Thymus (tissue), 11 donors: Measurements from ENCODE around the gene NOP56. TPM values are rescaled to one million over a fixed set of nuclear protein-coding genes. Genes with fewer than 3 reads are reported as not detected.

ENCODE experiments used
- DNase-seq, 9 donors: peaks; one replicate each; pipeline ENCODE4 v3.0.0-alpha.2; 2013; ENCODE audit warnings: low spot score in 9 of 9, low read depth in 6 of 9, missing footprints in 1 of 9
- H3K27ac ChIP-seq, 2 donors: one replicate each; pipeline ENCODE4 v1.5.1; 2013; ENCODE audit warnings: control low read depth in 1 of 2, low read depth in 1 of 2, low read length in 1 of 2, mild to moderate bottlenecking in 1 of 2, moderate library complexity in 1 of 2
- H3K27me3 ChIP-seq, 2 donors: one replicate each; pipeline ENCODE4 v1.5.1; 2013; ENCODE audit warnings: low read length in 1 of 2; ENCODE audit not compliant: control insufficient read depth in 2 of 2, insufficient read depth in 1 of 2
- H3K36me3 ChIP-seq, 2 donors: one replicate each; pipeline ENCODE4 v1.5.1; 2013; ENCODE audit warnings: low read length in 1 of 2, mild to moderate bottlenecking in 1 of 2, moderate library complexity in 1 of 2; ENCODE audit not compliant: control insufficient read depth in 2 of 2, insufficient read depth in 2 of 2
- H3K4me1 ChIP-seq, 2 donors: one replicate each; pipeline ENCODE4 v1.5.1; 2013; ENCODE audit warnings: low read length in 2 of 2; ENCODE audit not compliant: control insufficient read depth in 2 of 2, insufficient read depth in 2 of 2
- H3K4me3 ChIP-seq, 2 donors: one replicate each; pipeline ENCODE4 v1.5.1; 2013; ENCODE audit warnings: low read length in 2 of 2, control low read depth in 1 of 2, mild to moderate bottlenecking in 1 of 2
- H3K9me3 ChIP-seq, 2 donors: one replicate each; pipeline ENCODE4 v1.5.1; 2013; ENCODE audit warnings: low read length in 1 of 2, mild to moderate bottlenecking in 1 of 2; ENCODE audit not compliant: control insufficient read depth in 2 of 2, insufficient read depth in 1 of 2
- WGBS: extraction: QIAGEN DNeasy Blood & Tissue Kit; methylation state at CpG from one replicate; pipeline ENCODE4 v1.1.7; 2013; 5-methylcytosine and 5-hydroxymethylcytosine counted together
- polyA plus RNA-seq: library from polyadenylated mRNA; stranded (reverse); fragments of 200-250 nt; gene quantifications from one replicate; pipeline ENCODE4 v1.2.3, GENCODE V29; 2013
- total RNA-seq: library from RNA; stranded (reverse); fragments of 120-200 nt; gene quantifications from one replicate; pipeline ENCODE4 v1.2.4, GENCODE V29; 2013
- donor health status: healthy.

The NOP56 gene
- total and polyA plus RNA-seq, 2 donors: 152 to 236 TPM

- H3K36me3 ChIP-seq: no peaks in the 10 kb centered on the region
- H3K4me1 ChIP-seq: no peaks in the 10 kb centered on the region
- DNase-seq: no peak
- H3K9me3 ChIP-seq: no peaks in the 10 kb centered on the region
- H3K27ac ChIP-seq: no peak overlapping the region
- no peak overlapping the region for H3K4me3 ChIP-seq
- peaks cover under 1 to 70% of the 10 kb centered on the region in 2 donors for H3K27me3 ChIP-seq
- 93% methylated on average over 9 of the region's 9 CpGs for WGBS
These were observed 48.6 kb downstream of the NOP56 start for GRCh38 chr20:2700913-2701620.

DNA sequence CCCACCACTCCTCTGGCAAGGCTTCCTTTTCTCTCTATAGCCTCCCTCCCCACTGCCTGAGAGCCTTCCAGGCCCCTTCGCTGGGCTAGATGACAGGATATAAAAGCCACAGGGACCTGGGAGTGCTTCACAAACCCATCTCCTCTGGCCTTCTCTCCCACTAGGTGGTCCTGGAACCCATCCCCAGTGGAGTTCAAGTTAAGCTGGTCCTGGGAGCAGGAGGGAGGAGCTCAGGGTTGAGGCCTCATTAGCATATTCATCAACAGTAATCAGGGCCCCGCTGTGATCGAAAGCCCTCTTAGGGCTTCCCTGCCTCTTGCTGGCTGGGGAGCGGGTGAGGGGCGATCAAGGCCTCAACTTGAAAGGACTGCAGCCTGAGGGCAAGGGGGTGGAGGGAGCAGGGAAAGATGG lies 49.2 kb downstream of the NOP56 start:
- no peak overlapping the region for H3K27ac ChIP-seq
- peaks cover 0 to 68% of the 10 kb centered on the region in 2 donors for H3K27me3 ChIP-seq
- no peaks in the 10 kb centered on the region for H3K4me1 ChIP-seq
- H3K36me3 ChIP-seq: no peaks in the 10 kb centered on the region
- DNase-seq: no peak
- H3K4me3 ChIP-seq: no peak overlapping the region
- H3K9me3 ChIP-seq: no peaks in the 10 kb centered on the region
- 95% methylated on average over 5 of the region's 5 CpGs for WGBS

GRCh38 chr20:2703716-2704475 lies 51.5 kb downstream of the NOP56 start:
- Histone ChIP-seq H3K4me1 (no peaks in the 10 kb centered on the region), H3K27me3 (peaks cover 0 to 60% of the 10 kb centered on the region in 2 donors), H3K36me3 (no peaks in the 10 kb centered on the region), H3K4me3 (no peak overlapping the region), H3K9me3 (no peaks in the 10 kb centered on the region), H3K27ac (no peak overlapping the region)
- no peak for DNase-seq
- 97% methylated on average over 8 of the region's 8 CpGs for WGBS

DNA sequence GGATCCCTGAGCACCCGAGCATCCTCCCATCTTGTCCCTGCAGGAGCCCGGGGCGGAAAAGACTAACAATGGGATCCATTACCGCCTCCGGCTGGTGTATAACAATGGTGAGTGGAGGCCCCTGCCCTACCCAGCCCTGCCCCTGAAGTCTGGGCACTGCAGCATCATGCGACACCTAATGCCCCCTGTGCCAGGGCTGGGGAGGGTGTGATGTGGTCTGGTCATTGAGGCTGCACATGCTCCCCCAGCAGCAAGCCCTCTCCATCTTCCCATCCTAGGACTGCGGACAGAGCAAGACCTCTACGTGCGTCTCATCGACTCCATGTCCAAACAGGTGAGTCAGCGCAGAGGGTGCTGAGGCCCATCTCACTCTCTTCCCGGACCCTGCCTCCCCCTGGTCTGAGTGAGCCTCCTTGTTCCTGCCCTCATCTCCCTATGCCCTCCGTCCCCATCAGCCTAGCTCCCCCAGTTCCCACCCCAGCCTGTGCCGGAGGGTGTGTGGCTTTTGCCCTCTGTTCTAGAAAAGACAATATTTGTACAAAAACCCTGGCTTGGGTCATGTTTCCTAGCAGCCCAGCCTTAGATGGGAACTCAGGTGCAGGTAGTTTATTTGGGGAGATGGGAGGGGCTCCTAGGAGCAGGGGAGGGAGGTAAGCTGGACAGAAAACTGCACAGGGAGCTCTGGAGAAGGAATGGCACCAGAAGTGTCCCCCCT lies 53.7 kb downstream of the NOP56 start:
- WGBS: 94% methylated on average over 14 of the region's 14 CpGs
- no peak overlapping the region for H3K27ac ChIP-seq
- peaks cover 0 to 56% of the 10 kb centered on the region in 2 donors for H3K27me3 ChIP-seq
- no peaks in the 10 kb centered on the region for H3K36me3 ChIP-seq
- no peaks in the 10 kb centered on the region for H3K4me1 ChIP-seq
- no peaks in the 10 kb centered on the region for H3K9me3 ChIP-seq
- no peak overlapping the region for H3K4me3 ChIP-seq
- no peak for DNase-seq

DNA sequence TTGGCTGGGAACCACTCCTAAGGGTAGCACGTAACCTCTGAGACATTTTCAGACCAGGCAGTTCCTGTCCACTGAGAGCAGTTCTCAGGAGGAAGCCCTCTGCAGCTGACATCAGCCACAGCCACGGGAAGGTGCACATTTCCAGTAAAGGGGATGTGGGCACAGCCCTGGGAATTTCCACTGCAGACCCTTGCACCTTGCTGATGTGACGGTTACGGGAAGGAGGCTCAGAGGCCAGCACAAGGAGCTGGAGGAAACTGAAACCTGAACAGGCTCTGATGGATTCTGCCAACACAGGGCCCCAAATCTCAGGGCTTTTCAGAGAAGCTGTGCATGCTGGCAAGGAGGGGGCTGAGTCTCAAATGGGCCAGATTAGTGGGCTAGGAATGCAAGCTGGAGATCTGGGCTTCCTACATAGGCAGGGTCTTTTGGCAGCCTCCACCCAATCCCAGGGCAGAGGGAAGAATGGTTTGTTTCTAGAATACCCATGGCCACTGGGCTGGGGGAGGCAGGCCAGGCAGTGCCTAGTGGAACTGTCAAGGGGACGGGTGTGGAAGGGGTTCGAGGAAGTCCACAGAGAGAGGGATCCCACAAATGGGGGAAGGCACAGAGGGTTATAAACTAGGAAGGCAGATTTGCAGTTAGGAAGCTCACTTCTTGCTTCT lies 54.4 kb downstream of the NOP56 start:
- Histone ChIP-seq H3K9me3 (no peaks in the 10 kb centered on the region), H3K4me1 (no peaks in the 10 kb centered on the region), H3K27ac (no peak overlapping the region), H3K27me3 (peaks cover 0 to 49% of the 10 kb centered on the region in 2 donors), H3K4me3 (no peak overlapping the region), H3K36me3 (no peaks in the 10 kb centered on the region)
- WGBS: 56% methylated on average over 6 of the region's 6 CpGs
- peak in 1 of 9 donors; percentile 26 for DNase-seq

- H3K36me3 ChIP-seq: no peaks in the 10 kb centered on the region
- H3K27me3 ChIP-seq: peaks cover 0 to 48% of the 10 kb centered on the region in 2 donors
- DNase-seq: no peak
- no peaks in the 10 kb centered on the region for H3K4me1 ChIP-seq
- H3K9me3 ChIP-seq: no peaks in the 10 kb centered on the region
- H3K4me3 ChIP-seq: no peak overlapping the region
- H3K27ac ChIP-seq: no peak overlapping the region
- WGBS: 92% methylated on average over 12 of the region's 12 CpGs
These were observed 55.1 kb downstream of the NOP56 start for GRCh38 chr20:2707353-2708072.

Other genes with a start within 250 kb of the NOP56 start
- gene SNRPB, start 181.8 kb upstream of the NOP56 start, total RNA-seq: 311 TPM
- 149 TPM for gene SNRPB, start 181.8 kb upstream of the NOP56 start, polyA plus RNA-seq
- 5.2 TPM for gene ZNF343, start 143.7 kb upstream of the NOP56 start, total RNA-seq
- gene ZNF343, start 143.7 kb upstream of the NOP56 start, polyA plus RNA-seq: 5.4 TPM
- not detected for gene TMC2, start 116.1 kb upstream of the NOP56 start, total RNA-seq
- gene TMC2, start 116.1 kb upstream of the NOP56 start, polyA plus RNA-seq: 0.05 TPM
- 121 TPM for gene IDH3B, start 11.6 kb downstream of the NOP56 start, total RNA-seq
- 68.9 TPM for gene IDH3B, start 11.6 kb downstream of the NOP56 start, polyA plus RNA-seq
- 2.9 TPM for gene EBF4, start 40.1 kb downstream of the NOP56 start, total RNA-seq
- gene EBF4, start 40.1 kb downstream of the NOP56 start, polyA plus RNA-seq: 9.9 TPM
- gene CPXM1, start 148.0 kb downstream of the NOP56 start, total RNA-seq: 11.9 TPM
- 14.1 TPM for gene CPXM1, start 148.0 kb downstream of the NOP56 start, polyA plus RNA-seq
- gene C20orf141, start 162.4 kb downstream of the NOP56 start, total RNA-seq: not detected
- 1.3 TPM for gene C20orf141, start 162.4 kb downstream of the NOP56 start, polyA plus RNA-seq
- 0.05 TPM for gene TMEM239, start 163.7 kb downstream of the NOP56 start, total RNA-seq
- under 0.01 TPM for gene TMEM239, start 163.7 kb downstream of the NOP56 start, polyA plus RNA-seq
- 25.1 TPM for gene PCED1A, start 188.0 kb downstream of the NOP56 start, total RNA-seq
- gene PCED1A, start 188.0 kb downstream of the NOP56 start, polyA plus RNA-seq: 105 TPM
- gene VPS16, start 188.1 kb downstream of the NOP56 start, total RNA-seq: 37.0 TPM
- gene VPS16, start 188.1 kb downstream of the NOP56 start, polyA plus RNA-seq: 93.3 TPM
- 55.0 TPM for gene PTPRA, start 220.8 kb downstream of the NOP56 start, total RNA-seq
- 35.5 TPM for gene PTPRA, start 220.8 kb downstream of the NOP56 start, polyA plus RNA-seq